ENCODE data around the gene TCEANC2.
"Not testable (repeated sequence)": the region's sequence is repeated elsewhere in the genome, so short reads cannot be mapped to it uniquely, and the experiment has no call there.

TCEANC2 gene

DNA sequence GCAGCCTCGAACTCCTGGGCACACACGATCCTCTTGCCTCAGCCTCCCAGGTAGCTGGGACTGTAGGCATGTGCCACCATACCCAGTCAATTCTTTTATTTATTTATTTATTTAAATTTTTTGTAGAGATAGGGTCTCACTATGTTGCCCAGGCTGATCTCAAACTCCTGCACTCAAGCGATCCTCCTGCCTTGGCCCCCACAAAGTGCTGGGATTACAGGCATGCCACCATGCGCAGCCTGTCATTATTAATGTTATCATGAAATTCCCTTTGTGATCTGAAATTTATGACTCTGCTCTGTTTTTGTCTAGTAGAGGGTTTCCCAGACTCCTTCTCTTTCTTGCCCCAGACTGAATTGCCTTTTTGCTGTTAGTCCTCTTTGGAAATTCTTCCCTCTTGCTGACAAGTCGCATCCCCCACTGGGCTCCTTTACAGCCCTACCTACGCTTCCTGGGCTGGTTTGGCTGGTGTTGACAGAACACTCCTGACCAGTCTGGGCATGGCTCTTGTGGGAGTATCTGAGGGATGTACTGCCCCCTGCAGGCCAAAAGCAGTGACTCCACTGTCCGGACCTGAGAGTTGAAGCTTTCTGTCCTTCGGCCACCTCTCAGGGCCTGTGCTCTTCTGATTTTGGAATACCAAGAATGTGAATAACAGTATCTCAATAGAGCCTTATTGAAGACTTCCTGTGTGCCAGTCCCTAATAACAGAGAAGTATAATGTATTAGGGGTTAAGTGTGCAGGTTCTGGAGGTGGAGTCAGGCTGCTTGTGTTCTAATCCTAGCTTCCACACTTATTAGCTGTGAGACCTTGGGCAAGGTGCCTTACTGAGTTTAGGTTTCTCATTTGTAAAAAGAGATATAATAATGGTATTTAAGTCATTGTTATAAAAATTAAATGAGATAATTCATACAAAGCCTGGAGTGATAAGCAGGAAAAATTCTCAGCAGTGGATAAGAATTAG, 28.2 kb downstream of the TCEANC2 start:
- in situ Hi-C loops (cut with MboI; ENCODE audit: low sequenced_read_pairs) = no loop called here

DNA sequence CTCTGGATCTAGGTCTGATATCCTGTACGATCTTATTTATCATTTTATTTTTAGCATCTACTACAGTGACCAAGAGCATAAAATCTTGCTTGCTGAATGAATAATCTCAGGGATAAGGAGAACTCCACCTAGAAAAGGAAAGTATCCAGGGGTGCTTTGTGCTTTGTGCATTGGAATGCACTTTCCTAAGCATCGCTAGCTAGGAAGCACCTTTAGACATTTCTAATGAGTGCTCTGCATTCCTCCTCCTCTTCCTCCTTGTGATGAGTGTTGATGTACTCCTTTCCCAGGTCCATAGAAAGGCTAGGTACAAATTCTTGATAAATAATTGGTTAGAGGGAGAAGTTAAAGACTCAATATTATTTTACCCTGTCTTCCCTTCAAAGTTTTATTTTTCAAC, 31.4 kb downstream of the TCEANC2 start:
- in situ Hi-C loops (cut with MboI; ENCODE audit: low sequenced_read_pairs) = no loop called here

DNA sequence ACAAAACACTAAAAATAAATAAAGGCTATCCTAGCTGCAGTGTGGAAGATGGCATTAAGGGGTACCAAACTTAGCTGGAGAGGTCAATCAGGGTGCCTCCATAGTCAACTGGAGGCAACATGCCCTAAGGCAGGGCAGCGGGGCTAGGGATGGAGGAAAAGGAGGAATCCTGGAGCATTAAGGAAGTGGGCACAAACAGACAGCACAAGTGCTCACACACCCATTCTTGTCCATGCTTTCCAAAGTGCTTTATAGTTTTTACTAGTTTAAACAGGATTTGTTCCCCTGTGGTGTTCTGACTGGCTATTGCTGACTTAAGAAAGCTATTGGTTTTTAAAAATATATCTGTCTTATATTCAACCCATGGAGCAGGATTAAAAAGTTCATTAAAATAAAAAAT, 33.3 kb downstream of the TCEANC2 start:
- in situ Hi-C loops (cut with MboI; ENCODE audit: low sequenced_read_pairs) = no loop called here

DNA sequence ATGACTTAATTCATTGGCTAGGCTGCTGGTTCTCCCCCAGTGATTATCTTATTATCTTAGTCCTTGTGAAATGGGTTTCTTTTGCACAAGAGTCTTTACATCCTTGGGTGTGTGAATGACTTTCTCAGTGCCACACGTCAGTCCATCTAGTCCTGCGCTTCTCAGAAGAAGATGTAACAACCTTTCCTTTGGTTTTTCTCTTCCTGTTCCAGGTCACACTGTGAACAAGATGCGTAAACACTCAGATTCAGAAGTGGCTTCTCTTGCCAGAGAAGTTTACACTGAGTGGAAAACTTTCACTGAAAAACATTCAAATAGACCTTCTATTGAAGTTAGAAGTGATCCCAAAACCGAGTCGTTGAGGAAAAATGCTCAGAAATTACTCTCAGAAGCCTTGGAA, 35.0 kb downstream of the TCEANC2 start:
- in situ Hi-C loops (cut with MboI; ENCODE audit: low sequenced_read_pairs) = no loop called here

DNA sequence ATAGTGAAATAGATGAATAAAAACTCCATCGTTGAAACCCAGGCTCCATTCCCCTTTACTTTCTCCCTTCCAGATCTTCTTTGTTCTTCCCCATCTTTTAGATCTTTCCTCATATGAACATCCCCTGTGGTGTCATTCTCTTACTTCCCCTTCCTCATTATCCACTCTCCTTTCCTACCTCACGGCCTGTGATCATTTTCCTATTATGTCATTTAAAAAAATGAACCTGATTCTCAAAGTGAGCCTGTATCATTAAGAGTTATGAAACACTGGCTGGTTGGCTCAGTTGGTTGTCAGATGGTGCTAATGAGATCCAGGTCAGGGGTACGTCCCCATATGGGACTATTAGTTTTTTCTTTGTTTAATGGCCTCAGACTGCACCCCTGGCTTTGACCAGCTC, 38.3 kb downstream of the TCEANC2 start:
- in situ Hi-C loops (cut with MboI; ENCODE audit: low sequenced_read_pairs) = no loop called here

DNA sequence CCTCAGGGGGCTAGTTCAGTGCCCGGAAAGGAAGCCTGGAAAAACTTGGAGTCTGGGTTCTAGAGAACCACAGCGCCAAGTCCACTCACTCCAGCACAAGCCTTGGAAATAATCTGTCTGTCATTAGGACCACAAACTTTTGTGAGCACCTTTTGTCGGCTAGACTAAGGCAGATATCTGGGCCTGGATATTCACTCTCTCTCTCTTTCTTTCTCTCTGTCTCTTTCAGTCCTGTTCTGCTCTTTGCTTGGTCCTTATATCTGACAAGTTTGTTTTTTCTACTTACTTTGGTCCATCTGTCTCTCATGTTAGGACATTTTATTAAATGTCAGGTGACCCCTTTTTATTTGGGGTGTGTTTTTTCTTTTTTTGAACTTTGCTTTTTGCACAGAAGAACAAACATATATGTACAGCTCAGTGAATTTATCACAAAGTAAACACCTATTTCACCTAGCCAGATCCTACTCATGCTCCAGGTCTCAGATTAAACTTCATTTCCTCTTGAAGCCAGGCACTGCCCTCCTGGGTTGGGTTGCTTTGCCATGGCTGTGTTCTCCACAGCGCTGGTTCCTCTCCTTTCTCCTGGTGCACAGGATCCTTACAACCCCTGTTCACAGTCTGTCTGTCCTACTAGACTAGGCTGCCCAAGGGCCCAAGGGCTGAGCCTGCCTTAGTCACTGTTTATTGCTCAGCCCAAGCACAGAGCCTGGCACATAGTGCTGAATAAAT, 40.8 kb downstream of the TCEANC2 start:
- in situ Hi-C loops (cut with MboI; ENCODE audit: low sequenced_read_pairs) = no loop called here

DNA sequence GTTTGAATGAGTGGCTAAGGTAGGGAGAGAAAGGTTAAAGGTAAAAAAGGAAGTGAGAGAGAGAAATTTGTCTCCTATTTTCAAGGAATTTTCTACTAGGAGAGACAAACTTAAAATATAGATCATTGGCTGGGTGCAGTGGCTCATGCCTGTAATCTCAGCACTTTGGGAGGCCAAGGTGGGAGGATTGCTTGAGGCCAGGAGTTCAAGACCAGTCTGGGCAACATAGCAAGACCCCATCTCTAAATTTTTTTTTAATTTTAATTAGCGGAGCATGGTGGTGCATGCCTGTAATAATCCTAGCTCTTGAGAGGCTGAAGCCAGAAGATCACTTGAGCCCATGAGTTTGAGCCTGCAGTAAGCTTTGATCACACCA, 41.3 kb downstream of the TCEANC2 start:
- in situ Hi-C loops (cut with MboI; ENCODE audit: low sequenced_read_pairs) = not testable (repeated sequence)

DNA sequence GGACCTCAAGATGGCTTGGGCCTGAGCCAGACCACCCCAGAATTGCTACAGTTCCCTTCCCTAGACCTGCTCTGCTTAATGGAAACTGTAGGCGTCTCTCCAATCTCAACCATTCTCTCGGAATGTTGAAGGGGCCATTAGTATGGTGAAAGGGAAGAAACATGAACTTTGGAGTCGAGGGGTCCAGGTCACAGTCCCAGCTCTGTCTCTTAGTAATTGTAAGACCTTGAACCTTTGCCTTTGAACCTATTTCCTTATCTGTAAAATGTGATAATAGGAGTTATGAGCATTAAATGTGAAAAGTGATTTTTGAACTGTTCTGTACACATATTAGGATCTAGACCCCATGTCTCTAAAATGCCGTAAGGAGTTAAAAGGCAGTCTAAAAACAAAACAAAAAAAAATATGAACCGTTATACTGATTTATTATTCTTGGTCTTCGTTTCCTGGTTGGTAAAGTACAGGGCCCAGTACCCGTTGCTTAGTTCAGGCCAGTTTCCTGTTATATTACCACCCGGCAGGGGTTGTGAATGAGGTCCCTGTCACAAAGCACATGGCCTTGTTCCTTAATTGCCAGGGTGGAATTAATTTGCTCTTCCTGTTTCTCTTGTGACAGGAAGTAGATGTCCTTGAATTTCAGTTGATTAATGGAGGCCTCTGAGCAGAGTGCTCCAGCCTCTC, 42.3 kb downstream of the TCEANC2 start:
- in situ Hi-C loops (cut with MboI; ENCODE audit: low sequenced_read_pairs) = no loop called here

DNA sequence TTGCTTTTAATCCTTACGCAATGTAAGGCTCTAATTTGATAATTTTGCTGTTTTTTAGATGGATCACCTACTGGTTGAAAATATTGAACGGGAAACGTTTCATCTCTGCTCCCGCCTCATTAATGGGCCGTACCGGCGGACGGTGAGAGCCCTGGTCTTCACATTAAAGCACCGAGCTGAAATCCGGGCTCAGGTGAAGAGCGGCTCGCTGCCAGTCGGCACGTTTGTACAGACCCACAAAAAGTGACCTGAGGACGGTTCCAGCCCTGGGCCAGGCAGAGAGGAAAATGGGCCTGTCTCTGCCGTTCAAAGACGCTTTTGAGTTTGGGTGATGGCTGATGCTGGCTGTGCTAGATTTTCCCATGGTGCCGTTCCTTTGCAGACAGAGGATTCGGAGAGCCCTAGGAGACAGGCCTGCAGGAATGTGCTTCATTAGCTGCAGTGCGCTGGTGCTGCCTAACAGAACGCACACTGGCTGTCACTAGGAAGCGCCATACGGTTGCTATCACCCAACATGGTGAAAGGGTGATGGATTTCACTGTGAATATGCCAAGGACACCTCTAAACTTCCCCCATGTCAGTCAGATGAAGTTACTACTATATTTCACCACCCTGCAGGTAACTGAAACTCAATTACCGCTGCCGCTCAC, 42.9 kb downstream of the TCEANC2 start:
- in situ Hi-C loops (cut with MboI; ENCODE audit: low sequenced_read_pairs) = no loop called here

DNA sequence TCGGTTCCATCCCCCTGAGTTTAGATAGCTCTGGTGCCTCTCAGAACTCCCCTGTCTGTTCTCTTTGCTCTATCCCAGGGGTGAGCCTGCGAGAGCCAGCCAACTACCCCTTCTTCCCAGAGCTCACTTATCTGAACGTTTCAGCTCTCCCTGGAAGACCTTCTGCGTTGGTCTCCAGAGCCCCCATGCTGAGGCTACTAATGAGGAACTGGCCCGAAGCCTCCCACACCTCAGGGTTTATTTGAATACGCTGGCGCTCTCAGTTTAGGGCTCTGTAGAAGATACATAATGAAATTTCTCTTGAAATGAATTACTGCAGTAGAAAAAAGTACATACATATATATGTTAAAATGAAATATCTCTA, 43.5 kb downstream of the TCEANC2 start:
- in situ Hi-C loops (cut with MboI; ENCODE audit: low sequenced_read_pairs) = no loop called here

DNA sequence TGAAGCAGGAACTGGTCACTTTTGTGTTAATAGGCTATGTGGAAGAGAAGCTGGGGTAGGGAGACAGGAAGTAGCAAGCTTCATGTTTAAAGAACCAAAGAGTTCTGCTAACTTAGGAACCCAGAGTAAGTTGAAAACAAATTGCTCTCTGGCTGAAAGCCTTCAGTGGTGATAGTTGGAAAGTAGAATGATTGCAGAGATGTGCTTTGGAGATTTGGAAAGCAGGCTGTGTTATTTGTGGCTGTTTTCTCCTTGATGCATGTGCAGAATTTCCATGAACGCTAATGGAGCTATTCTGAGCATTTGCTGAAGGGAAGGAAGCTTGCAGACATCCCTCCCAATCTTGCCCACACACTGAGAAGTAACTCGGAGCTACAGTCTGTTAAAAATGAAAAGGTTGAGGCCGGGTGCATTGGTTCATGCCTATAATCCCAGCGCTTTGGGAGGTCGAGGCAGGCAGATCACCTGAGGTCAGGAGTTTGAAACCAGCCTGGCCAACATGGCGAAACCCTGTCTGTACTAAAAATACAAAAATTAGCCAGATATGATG, 45.7 kb downstream of the TCEANC2 start:
- in situ Hi-C loops (cut with MboI; ENCODE audit: low sequenced_read_pairs) = no loop called here

DNA sequence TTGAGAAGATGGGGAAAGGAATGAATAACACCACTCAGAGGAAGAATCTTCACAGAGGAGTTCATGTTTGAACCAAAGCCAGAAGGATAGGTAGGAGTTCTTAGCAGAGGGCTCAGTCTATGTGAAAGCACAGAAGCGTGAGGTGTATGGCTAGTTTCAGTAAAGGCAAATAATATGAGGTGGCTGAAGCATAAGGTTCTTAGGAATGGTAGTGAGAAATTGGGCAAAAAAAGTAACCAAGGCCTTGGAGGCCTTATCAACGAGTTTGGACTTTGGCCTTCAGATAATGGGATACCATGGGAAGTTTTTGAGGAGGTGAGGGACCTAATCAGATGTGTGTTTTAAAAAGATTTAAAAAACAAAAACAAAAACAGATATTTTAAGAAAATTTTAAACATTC, 47.1 kb downstream of the TCEANC2 start:
- in situ Hi-C loops (cut with MboI; ENCODE audit: low sequenced_read_pairs) = no loop called here

DNA sequence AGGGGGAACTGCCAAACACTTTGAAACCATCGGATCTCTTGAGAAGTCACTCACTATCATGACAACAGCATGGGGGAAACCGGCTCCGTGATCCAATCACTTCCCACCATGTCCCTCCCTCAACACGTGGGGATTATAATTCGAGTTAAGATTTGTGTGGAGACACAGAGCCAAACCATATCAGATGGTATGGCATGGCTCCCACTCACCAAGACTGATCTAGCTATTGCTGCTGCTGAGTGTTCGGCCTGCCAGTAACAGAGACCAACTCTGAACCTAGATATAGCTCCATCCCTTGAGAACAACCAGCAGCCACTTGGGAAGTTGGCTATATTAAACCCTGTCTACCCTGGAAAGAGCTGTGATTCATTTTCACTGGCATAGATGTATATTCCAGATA, 50.0 kb downstream of the TCEANC2 start:
- in situ Hi-C loops (cut with MboI; ENCODE audit: low sequenced_read_pairs) = no loop called here

DNA sequence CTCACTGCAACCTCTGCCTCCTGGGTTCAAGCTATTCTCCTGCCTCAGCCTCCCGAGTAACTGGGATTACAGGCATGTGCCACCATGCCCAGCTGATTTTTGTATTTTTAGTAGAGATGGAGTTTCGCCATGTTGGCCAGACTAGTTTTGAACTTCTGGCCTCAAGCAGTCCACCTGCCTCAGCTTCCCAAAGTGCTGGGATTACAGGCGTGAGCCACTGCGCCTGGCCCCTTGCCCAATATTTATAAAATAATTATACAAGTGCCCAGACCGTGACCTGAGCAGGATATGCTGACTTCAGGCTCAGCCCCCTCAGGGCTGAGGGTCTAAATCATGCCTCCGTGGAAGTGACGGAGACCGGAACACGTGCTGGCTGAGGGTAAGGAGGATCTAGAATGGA, 51.2 kb downstream of the TCEANC2 start:
- in situ Hi-C loops (cut with MboI; ENCODE audit: low sequenced_read_pairs) = not testable (repeated sequence)

DNA sequence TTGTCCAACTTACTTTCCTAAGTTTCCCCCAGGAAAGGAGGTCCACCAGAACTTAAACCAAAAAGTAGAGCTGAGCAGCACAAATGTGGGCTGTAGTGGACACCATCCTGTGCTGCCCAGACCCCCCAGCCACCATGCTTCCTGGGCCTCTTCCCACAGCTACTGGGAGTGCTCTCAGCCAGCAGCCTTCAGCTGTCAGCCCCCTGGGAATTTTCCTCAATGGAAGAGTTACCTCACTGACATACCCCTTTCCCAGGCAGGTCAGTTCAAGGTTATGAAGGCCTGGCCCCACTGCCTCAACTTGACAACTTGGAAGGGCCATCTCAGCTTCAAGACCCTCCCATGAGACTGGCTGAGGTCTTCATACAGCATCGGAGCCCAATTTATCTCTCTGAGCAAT, 51.7 kb downstream of the TCEANC2 start:
- in situ Hi-C loops (cut with MboI; ENCODE audit: low sequenced_read_pairs) = no loop called here

DNA sequence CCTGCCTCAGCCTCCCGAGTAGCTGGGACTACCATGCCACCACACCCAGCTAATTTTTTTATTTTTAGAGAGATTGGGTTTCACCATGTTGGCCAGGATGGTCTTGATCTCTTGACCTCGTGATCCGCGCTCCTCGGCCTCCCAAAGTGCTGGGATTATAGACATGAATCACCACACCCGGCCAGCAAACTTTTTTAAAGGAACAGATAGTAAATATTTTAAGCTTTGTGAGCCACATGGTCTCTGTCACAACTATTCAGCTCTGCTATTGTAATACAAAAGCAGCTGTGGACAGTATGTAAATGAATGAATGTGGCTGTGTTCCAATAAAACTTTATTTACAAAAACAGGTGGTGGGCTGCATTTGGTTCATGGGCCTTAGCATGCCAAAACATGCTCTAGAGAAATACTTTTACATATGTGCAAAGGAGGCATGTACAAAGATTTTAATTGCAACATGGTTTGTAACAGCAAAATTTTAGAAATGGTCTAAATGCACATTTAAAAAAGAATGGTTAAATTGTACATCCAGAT, 52.4 kb downstream of the TCEANC2 start:
- in situ Hi-C loops (cut with MboI; ENCODE audit: low sequenced_read_pairs) = no loop called here

DNA sequence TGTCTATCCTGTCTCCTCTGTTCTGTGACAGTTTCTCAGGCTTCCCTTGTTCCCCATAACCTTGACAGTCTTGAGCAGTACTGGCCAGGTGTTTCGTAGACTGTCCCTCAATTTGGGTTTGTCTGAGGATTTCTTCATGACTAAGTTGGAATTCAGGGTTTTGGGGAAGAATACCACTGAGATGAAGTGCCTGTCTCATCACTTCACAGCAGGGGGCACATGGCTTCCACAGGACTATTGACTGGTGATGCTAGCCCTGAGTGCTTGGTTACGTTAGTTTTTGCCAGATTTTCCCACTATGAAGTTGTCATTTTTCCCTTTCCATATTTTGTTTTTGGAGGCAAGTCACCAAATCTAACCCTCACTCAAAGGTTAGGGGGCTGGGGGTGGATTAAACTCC, 53.7 kb downstream of the TCEANC2 start:
- in situ Hi-C loops (cut with MboI; ENCODE audit: low sequenced_read_pairs) = no loop called here

DNA sequence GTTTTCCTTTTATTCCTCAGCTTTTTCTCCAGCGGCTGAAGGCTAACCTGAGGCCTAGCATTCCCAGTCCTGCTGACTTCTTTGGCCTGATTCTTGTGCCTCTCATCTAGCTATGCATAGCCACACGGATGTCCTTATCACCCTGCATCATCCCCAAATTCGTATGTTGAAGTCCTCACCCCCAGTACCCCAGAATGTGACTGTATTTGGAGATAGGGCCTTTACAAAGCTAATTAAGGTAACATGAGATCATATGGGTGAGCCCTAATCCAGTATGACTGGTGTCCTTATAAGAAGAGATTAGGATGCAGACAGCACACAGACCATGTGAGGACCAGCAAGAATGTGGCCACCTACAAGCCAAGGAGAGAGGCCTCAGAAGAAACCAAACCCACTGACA, 54.7 kb downstream of the TCEANC2 start:
- in situ Hi-C loops (cut with MboI; ENCODE audit: low sequenced_read_pairs) = no loop called here

DNA sequence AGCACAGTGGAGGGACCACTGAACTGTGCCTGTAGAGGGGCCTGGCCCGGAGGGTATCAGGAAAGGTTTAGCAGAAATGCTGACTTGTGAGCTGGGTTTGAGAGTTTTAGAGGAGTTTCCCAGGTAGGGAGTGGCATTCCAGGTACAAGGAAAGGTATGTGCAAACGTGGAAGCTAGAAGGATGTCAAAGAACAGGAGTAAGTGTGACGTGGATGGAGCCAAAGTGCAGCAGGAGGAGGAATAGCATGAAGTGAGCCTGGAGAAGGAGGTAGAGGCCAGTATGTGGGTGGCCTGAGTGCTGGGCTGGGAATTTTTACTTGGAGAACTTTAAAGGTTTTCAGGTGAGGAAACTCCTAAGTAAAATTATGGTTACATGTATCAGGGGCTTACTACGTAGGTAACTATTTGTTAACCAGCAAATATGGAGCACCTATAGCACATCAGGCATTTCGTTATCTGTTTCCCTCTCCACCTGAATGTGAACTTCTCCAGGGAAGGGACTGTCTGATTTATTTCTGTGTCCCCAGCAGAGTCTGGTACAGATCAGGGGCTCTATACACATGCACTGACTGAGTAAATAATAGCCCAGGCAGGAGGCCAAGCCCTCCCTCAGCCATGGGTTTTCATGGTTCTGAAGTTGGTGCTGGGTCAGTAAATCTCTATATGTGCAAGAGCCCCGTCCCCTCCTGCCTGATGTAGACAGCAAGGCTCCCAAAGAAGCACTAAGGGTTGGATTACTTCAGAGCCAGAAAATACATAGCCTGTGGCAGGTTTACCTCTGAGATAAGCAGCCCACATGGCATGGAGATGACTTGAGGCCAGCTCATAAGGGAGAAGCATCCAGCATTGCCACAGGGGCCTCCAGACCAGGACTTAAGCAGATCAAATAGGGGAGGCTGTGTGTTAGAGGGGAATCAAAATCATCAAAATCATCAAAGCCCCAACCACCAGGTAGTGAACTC, 56.0 kb downstream of the TCEANC2 start:
- in situ Hi-C loops (cut with MboI; ENCODE audit: low sequenced_read_pairs) = no loop called here

DNA sequence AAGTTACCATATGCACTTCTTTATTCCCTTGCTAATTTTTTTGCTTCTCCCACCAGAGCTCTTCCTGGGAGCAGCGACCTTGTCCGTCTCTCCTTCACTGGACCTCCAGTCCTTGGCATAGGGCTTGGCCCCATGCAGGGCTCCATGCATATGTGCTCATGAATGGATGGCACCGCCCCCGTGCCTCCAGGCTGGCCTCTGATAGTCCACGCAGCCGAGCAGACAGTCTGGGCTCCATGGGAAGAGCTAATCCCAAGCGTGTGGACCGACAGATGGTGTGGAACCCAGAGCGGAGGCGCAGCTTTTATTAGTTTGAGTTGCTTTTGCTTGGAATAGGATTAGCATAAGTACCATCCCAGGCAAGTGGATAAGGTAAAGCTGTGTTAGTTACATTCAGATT, 57.6 kb downstream of the TCEANC2 start:
- in situ Hi-C loops (cut with MboI; ENCODE audit: low sequenced_read_pairs) = no loop called here

Measured in HL-60/S4 treated with phorbol 12-myristate 13-acetate at 8.2 ng/mL for 4 days and 3 days (cell line).